Uterus (tissue), 2 donors: ENCODE measurements around the gene COPA.

Experiments
- CTCF ChIP-seq, 4 experiments: fragments of 200-600 bp in 2 of 4; fragments of 450-650 bp in 2 of 4; sonication (generic) in 2 of 4; IDR thresholded peaks; one replicate each; pipeline ENCODE4 v1.5.1; 2016 to 2019; ENCODE audit warnings: antibody characterized with exemption in 4 of 4, mild to moderate bottlenecking in 2 of 4, moderate library complexity in 1 of 4
- POLR2A ChIP-seq, 2 donors: fragments of 450-650 bp; IDR thresholded peaks; one replicate each; pipeline ENCODE4 v1.6.1; 2016; ENCODE audit warnings: antibody characterized with exemption in 2 of 2, mild to moderate bottlenecking in 1 of 2, moderate library complexity in 1 of 2

DNA sequence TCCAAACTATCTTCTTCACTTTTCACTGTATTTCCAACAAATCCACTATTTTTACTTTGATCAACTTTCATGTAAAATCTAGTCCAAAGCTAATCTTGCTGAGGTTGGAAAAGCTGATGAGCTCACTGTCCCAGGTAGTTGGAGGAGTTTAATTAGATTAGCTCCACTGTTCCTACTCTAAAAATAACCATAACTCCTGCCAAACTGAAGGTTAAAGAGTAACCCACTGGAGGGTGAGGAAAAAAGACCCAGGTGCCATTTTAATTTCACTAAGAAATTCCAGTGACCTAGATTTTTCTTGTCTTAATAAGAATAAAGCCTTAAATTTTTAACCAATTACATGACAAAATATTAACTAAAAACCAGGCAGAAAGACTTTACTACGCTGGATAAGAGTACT, 96.0 kb downstream of the COPA start:
- TF ChIP-seq POLR2A (IDR thresholded peaks at IDR 0.05) = no peak
- no peak for TF ChIP-seq CTCF (IDR thresholded peaks at IDR 0.05)
